C4-2B (cell line): ENCODE measurements around the gene KCNK4.

Source experiments
- H3K27ac ChIP-seq: fragments of 450-650 bp; 2 replicates; pipeline ENCODE4 v1.5.1; 2017
- ZFX ChIP-seq: fragments of 450-650 bp; IDR thresholded peaks from 2 replicates; pipeline ENCODE4 v1.6.1; 2017
- TF ChIP-seq, protein P1 (sequence below): fragments of 450-650 bp; conservative IDR thresholded peaks from 2 replicates; pipeline ENCODE4 v1.5.1; 2017; ENCODE audit warnings: mild to moderate bottlenecking

Gene KCNK4

GRCh38 chr11:64334764-64335735, 43.9 kb downstream of the KCNK4 start:
- TF ChIP-seq, protein P1, sequence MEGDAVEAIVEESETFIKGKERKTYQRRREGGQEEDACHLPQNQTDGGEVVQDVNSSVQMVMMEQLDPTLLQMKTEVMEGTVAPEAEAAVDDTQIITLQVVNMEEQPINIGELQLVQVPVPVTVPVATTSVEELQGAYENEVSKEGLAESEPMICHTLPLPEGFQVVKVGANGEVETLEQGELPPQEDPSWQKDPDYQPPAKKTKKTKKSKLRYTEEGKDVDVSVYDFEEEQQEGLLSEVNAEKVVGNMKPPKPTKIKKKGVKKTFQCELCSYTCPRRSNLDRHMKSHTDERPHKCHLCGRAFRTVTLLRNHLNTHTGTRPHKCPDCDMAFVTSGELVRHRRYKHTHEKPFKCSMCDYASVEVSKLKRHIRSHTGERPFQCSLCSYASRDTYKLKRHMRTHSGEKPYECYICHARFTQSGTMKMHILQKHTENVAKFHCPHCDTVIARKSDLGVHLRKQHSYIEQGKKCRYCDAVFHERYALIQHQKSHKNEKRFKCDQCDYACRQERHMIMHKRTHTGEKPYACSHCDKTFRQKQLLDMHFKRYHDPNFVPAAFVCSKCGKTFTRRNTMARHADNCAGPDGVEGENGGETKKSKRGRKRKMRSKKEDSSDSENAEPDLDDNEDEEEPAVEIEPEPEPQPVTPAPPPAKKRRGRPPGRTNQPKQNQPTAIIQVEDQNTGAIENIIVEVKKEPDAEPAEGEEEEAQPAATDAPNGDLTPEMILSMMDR: no peak
- TF ChIP-seq ZFX: no peak
- H3K27ac ChIP-seq: no peak overlapping the region

GRCh38 chr11:64337538-64338249, 46.6 kb downstream of the KCNK4 start:
- no peak overlapping the region for H3K27ac ChIP-seq

GRCh38 chr11:64338716-64339115, 47.6 kb downstream of the KCNK4 start:
- H3K27ac ChIP-seq: no peak overlapping the region
- TF ChIP-seq, protein P1: no peak
- TF ChIP-seq ZFX: no peak

More at GRCh38 chr11:64337538-64338249, 46.6 kb downstream of the KCNK4 start:
- TF ChIP-seq ZFX: no peak
- TF ChIP-seq, protein P1: no peak

DNA sequence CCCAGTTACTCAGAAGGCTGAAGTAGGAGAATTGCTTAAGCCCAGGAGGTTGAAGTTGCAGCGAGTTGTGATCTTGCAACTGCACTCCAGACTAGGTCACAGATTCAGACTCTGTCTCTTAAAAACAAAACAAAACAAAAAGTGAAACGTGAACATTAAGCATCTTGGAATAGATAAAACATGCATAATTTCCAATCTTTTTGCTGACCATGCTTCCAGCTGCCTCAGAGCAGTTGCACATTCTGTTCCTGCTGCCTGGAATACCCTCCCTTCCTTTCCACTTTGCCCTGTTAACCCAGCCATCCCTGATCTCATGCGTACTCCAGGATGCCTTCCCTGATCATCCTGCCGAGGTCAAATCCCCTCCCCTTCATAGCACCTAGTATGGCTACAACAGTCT, 48.2 kb downstream of the KCNK4 start:
- TF ChIP-seq, protein P1: no peak
- TF ChIP-seq ZFX: no peak
- H3K27ac ChIP-seq: no peak overlapping the region

DNA sequence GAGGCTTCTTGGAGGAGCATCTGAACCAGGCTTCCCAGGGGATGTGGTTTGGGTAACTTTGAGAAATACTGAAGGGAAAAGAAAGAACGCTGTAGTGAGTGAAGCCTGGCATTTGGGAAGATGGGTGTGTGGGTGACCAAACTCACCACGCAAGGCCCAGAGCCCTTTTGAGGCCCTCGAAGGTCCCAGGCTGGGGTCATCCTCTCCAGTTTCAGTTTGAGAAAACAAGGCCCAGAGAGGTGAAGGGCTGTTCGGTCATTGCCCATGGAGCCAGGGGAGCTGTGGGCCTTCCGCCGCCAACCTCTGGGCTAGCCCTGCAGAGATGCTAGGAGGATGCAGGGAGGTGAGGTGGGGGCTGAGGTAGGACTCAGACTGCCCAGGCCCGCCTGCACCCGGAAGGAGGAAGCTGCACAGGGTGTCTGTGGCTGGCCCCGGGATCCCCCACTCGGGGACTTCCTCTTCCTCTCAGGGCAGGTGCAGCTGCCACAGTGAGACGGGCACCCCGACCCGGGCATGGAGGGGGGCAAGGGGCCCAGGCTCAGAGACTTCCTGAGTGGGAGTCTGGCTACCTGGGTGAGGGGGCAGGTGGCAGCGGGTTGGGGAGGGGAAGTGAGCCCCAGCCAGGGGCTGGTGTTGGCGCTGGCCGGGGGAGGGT, 48.8 kb downstream of the KCNK4 start, which contains the start of gene CCDC88B:
TSS of gene CCDC88B (plus strand) at position 451 of the 655 bp plus-strand sequence. CDS start at position 514, 63 bp downstream.
- no peak within 1 kb of the TSS for H3K27ac ChIP-seq
- TF ChIP-seq, protein P1: no peak

GRCh38 chr11:64340671-64341335, 49.7 kb downstream of the KCNK4 start:
- TF ChIP-seq, protein P1: no peak
- no peak for TF ChIP-seq ZFX
- H3K27ac ChIP-seq: no peak overlapping the region
